Hematopoietic multipotent progenitor cell (in vitro differentiated cells): ENCODE data around the gene CDK11B. TPM values are rescaled to one million over a fixed set of nuclear protein-coding genes. Genes with fewer than 3 reads are reported as not detected.
"Not testable (repeated sequence)": the region's sequence is repeated elsewhere in the genome, so short reads cannot be mapped to it uniquely, and the experiment has no call there.

Experiments
- DNase-seq, 3 donors: peaks; one replicate each; pipeline ENCODE4 v3.0.0-alpha.2; 2011 to 2015; ENCODE audit warnings: low read depth in 2 of 3, low spot score in 2 of 3
- total RNA-seq: library from RNA; depleted of rRNA; stranded (reverse); fragments of >200 nt; gene quantifications from one replicate; pipeline ENCODE4 v1.2.3, GENCODE V29; 2012

CDK11B gene
- total RNA-seq, 1 donor, result 10.0 TPM

DNA sequence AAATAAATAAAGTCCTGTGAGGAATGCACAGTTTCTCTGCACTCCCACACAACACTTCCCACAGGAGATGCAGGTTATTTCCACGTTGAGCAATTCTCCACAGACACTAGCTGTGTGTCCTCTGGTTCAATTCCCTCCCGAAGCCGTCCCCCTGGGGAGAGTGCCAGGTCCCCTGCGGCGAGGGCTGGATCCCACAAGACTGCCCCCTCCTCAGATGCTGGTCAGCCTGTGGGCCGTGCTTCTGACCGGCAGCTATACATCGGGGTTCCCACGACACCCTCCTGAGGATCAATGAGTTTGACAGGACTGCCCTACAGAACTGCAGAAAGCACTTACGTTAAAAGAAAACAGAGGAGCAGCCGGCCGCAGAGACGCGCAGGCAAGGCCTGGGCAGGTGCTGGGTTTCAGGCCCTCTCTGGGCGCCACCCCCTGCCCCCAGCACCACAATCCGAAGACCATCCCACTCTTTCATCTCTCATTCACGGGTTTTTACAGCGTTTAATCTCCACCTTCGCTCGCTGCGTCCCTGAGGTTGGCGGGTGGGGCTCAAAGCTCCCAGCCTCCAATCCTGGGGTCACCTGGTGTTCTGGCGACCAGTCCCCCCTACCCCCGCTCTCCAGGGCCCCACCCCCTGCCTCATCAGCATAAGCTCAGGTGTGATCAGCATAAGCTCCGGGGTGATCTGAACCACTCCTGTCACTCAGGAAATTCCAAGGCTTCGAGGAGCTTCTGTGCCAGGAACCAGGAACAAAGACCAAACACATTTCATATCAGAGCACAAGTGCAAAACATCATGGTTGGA lies 24.5 kb upstream of the CDK11B start:
- DNase-seq, result no peak

DNA sequence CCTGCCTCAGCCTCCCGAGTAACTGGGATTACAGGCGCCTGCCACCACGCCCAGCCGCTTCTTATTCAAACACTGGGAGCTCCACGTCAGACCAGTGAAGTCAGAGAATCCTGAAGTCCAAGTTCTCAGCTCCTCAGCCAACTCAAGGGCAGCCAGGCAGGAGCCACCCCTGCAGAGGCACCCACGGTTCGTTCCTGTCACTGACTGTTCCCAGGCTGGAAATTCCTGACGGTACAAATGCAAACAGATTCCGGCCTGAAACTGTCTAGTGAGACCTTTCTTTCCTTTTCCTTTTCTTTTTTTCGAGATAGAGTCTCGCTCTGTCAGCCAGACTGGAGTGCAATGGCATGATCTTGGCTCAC lies 22.1 kb upstream of the CDK11B start:
- DNase-seq, result no peak

DNA sequence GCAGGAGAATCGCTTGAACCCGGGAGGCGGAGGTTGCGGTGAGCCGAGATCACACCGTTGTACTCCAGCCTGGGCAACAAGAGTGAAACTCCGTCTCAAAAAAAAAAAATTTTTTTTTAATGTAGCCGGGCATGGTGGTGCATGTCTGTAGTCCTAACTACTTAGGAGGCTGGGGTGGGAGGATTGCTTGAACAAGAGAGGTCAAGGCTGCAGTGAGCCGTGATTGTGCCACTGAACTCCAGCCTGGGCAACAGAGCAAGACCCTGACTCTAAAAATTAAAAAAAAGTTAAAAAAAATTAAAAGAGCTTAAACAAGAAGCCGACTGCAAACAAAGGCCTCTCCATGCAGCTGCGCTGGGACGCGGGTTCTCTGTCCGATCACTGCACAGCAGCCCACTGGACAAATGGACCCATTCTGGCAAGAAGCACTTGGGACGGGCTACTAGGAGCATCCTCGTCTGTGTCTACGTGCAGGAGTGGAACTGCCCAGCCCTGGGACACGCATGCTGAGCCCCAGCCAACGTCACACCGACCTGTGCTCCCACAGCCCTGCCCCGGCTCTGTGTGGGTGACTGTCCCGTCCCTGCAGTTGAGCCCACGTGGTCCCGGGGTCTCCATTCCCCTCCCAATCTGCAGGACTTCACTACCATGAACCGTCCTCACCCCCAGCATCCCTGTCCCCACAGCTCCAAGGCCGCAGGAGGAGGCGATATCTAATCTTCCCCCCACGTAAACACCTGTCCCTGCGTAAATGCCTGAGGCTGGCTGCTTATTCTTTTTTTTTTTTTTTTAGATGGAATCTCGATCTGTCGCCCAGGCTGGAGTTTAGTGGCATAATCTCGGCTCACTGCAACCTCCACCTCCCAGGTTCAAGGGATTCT lies 21.5 kb upstream of the CDK11B start:
- DNase-seq, result no peak

DNA sequence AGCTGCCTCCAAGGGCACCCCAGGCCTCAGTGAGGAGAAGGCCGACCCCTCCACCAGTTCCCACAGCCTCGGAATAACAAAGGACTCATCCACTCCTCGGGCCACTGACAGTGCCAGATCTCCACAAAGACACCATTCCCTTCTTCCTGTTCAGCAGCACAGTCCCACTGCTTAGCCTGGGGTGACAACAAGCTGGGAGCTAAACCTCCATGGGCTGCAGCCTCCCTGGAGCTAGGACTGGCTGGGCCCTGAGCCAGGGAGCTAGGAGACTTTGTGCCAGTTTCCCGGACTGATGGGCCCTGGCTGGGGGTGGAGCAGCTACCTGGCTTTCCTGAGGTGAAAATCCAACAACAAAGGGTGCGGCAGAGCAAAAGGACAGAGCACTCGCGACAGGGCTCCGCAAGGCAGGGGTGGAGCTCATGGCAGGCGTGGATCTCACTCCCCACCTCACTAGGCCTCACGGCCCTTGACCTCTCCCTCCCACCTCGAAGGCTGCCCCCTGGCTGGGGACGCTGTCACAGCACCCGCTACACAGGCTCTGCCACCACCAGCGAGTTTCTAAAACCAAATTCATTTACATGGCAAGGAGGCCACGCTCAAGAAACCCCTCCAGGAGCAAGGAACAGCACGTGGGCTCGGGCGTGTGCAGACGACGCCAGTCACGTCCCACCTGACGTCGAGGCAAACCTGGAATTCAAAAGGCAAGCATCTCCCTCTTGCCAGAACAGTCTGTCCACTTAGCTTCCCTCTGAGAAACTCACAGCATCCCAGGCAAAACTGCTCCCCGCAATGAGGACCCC lies 20.0 kb upstream of the CDK11B start:
- peak in 1 of 3 donors; percentile 16 for DNase-seq

DNA sequence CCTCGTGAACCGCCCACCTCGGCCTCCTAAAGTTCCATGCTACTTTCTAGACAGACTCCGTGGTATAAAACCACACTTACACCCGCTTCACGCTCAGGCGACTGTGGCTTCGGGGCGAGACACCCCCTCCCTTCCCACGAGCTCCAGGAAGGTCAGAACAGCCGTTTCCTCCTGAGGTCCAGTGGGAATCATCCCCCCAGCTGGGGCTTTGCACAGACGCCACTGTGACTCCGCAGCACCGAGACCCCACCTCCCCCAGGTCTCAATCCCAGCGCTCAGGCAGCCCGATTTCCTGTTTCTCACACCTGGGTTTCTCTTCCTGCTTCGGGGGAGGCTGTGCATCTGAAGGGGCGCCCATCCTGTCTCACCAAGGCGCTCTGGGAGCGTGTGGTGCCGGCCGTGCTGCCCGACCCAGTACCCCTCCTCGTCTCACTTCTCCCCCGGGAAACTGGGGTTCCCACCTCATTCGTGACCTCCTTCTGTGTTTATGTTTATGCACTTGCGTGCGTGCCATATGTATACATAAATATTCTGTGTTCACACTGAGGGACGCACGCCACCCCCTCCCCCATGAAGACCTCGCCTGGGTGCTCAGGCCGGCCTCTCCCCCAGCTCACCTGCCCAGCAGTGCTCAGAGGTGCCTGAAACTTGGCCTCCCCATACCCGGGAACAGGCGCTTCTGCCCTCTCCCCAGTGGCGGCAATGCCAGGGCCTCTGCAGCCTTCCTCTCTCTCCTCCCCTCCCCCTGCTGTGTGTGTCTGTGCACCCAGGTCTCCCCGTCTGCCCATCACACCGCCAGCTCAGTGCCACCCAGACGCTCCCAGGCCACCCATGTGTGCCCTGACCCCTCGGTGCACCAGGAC lies 19.1 kb upstream of the CDK11B start:
- peak in 2 of 3 donors; percentile 44 to 51 for DNase-seq

DNA sequence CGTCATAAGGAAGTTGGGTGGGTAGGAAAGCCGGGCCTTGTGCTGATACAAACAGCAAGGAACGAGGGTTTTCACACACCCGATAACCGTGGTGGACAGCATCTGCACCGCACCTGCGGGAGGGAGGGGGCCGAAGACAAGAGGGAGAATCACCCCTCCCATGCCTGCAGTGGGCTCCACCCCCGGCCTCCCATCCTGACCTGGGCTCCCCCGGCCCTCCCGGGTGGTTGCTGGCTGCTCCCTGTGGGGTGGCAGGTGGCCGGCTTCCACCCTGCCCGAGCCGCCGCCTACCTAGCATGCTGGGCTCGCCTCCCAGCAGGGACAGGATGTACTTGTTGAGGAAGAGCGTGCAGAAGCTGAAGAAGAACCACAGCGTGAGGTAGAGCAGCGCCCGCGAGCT lies 17.3 kb upstream of the CDK11B start:
- not testable (repeated sequence) for DNase-seq

DNA sequence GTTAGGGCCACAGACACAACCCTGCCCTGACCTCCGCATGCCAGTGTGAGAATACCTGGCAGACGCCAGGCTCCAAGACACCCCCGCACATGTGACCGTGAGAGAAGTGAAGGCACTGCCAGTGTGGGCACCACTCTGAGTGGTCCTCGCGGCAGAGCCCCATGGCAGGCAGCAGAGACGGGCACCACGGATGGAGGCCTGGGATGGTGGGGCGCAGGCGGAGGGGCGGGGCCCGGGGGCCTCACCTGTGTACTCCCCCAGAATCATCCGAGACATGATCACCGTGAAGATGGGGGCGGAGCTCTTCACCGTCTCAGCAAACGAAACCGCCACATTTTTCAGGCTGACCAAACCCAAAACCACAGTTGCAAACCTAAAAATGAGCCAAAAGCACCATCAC lies 16.4 kb upstream of the CDK11B start:
- DNase-seq, result not testable (repeated sequence)

DNA sequence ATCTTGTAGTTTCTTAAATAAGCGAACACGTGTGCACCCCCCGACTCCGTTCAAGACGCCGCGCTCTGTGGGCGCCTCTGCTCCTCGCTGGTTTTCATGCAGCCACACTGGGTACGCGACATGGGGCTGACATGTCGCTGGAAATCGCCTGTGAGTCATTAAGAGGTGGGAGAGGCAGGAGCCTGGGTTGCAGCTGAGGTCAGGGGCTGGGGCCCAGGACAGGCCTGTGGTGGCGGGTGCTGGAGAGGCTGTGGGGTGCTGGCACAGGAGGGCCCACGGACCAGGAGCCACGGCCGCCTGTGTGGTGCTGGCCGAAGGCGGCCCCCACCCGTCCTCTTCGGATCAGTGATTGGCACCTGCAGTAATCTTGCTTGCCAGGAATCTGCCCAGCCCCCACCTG lies 16.0 kb upstream of the CDK11B start:
- not testable (repeated sequence) for DNase-seq

DNA sequence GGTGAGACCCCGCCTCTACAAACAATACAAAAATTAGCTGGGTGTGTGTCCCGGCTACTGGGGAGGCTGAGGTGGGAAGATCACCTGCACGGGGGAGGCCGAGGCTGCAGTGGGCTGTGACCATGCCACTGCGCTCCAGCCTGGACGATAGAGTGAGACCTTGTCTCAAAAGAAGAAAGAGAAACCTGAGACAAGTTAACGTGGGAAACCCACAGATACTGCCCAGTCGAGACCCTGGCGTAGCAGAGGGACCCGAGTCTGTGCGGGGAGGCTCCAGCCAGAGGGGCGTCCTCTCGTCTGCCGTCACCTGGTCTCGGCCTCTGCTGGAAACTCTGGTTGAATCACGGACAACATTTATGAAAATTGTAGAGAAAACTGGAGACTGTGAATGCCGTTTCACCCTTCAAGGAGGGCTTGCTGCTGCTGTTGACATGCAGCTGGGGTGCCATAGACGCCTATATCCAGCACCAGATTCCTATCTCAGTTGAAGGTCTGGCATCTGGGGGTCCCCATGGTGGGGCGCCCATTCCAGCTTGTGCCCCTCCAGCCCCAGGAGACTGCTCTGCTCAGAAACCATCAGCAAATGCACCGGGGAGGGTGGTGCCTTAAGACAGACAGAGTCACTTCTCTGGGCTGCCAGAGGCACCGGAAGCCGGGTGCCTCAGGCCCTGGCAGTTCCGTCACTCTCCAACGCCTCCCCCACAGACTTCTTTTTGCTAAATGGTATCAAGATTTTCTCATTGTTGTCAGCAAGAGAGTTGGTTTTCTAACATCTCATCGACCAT lies 13.6 kb upstream of the CDK11B start:
- DNase-seq, result no peak

DNA sequence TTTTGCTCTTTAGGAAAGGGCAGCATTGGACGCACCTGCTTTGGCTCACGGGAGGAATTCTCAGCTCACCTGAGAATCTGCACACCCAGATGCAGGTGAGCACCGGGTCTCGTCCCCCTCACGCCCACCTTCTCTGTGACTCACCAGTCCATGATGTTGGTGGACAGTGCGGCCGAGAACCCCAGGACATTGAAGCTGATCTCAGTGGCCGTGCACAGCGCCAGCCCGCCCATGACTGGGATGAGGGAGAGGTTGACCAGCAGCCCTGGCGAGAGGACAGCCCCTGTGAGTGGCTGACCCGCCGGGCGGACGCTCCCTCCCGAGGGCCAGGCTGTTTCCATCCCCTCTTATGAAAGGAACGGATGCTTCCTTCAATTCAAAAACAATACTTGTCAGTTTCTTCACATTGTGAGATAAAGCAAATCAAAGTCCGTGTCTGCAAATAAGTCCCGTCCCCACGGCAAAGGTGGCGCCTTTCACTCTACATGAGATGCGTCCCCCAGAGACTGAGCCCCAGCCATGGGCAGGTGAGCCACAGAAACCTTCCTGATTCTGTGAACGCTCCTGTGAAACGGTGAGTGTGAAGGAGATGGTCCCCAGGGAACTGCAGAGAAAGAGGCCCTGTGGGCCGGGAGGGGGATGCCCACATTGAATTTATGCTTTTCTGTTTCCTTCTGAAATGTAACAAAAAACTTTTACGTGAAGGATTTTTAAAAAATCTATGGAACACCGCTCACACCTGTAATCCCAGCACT lies 12.7 kb upstream of the CDK11B start:
- no peak for DNase-seq

DNA sequence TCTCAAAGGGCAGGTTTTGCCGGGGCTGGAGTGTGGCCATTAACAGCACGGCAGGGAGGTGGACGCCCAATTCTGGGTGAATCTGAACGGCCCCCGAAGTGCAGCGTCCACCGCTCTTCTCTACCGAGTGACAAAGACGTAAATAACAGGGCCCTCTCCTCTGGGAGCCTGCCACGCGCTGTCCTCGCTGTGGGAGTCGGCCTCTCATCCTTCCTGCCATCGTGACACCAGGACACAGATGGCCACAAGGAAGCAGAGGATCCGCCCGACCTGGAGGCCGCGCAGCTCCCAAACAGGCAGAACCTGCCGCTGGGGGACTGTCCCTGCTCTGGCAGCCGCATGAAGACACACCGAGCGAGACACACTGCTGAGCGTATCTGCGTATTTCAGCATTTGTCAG lies 12.1 kb upstream of the CDK11B start:
- DNase-seq, result no peak

DNA sequence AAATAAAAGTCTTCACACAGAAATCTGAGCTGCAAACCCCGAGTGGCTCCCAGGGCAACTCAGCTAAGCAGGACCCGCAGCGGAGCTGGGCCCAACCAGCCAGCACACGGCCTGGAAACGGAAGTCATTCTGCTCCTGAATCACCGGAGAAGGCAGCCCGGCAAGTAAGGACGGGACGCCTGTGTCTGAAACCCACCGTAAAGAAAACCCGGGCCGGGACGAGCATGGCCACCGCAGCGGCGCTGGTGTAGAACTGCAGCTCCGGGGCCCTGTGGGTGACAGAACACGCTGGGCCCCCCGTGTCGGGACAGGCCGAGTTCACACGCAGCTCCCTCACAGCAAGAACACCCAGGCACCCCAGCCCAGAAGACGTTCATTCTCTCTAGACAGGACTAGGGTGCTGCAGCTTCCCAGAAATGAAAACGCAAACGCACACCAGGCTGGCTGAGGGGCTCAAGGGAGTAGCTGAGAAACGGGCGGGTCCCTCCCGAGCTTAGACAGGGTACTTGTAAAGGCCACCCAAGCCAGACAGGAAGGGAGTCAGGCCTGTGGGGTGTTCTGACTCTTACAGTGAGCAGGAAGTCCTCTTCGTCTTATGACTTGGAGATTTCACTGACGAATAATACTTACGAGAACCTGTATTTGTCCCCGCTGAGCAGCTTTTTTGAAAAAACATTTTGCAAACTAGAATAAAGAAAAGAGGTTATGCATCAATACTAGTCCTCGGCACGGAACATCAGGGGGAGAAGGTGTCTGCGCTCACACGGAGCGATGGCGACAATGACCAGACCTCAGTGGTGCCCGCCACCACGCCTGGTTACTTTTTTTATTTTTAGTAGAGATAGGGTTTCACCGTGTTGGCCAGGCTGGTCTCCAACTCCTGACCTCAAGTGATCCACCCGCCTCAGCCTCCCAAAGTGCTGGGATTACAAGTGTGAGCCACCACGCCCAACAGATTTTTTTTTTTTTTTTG lies 10.9 kb upstream of the CDK11B start:
- no peak for DNase-seq

DNA sequence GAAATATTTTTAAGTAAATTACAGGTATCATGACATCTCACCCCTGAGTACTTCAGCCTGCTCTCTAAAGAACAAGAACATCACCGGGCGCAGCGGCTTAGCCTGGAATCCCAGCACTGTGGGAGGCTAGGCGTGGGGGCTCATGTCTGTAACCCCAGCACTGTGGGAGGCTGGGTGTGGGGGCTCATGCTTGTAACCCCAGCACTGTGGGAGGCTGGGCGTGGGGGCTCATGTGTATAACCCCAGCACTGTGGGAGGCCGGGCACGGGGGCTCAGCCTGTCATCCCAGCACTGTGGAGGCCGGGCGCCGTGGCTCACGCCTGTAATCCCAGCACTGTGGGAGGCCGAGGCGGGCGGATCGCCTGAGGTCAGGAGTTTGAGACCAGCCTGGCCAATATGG lies 7.7 kb upstream of the CDK11B start:
- DNase-seq, result no peak

DNA sequence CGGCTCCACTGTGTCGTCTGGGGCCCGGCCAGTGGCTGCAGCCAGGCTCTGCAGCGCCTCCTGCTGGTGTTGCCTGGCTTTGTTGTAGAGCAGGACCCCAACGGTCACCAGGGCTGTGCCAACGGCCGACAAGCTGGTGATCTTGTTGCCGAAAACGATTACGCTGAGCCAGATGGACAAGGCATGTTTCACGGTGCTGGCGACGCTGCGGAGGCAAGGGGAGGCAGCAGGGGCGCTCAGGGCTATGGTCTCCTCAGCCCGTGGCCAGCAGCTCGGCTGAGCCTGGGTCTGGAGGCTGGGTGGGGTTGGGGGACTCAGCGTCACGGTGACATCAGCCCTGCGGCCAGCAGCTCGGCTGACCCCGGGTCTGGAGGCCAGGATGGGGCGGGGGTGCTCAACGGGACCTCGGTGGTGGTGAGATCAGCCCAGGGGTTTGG lies 7.0 kb upstream of the CDK11B start:
- DNase-seq, result peak in 2 of 3 donors; percentile 7 to 14

DNA sequence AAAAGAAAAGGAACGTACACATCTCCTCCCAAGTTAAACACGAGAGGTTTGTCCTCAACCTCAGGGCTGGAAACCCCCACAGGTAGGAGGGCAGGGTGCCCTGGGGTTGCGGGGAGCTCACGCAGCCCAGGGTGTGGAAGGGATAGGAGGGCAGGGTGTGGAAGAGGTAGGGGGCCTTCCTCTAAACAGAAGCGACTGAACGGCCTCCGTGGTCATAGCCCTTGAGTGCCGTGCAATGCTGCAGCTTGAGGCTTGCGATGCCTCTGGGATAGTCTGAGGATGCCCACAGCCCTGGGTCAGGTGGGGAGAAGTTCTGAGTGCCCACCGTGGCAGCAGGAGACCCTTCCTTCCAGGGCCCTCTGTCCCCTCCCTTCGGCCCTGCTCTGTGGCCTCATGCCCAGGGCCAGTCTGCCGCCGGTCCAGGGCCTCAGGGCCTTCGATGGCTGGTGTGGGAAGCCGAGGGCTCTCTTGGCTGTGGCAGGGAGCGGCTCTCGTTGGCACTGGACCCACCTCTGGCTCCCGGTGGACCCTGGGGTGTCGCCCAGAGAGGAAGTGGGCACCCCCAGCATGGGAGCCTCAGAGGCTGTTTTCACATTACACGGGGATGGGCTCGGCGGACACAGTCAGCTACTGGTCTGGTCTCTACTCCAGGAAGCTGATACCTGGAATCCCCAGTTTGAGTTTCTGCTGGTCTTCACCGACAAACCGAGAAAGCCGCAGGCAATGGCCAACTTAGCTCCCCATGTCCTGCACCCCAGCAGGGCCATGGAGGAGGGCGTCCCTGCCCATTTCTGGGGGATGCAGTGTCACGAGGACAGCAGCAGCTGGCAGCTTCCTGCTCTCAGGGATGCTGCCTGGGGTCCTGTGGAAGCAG lies 6.4 kb upstream of the CDK11B start:
- DNase-seq, result no peak

DNA sequence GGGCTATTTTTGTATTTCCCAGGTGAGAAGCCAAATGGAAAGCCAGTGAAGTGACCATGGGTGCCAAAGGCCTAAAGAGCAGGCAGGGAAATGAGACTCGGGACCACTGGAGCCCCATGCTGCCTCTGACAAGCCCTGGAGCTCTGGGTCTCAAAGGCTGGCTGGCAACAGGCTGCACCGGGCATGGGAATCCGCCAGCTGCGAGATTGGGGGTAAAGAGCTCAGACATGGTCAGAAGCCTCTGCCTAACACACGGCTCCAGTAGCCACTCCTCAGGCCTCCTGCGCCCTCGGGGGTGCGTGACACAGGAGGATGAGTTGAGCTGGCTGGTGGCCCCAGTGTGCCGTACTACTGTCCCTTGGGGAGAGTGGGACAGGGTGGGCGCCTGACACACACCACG lies 5.5 kb upstream of the CDK11B start:
- not testable (repeated sequence) for DNase-seq
